ENCODE measurements around the gene BCL6. TPM values are rescaled to one million over a fixed set of nuclear protein-coding genes. Genes with fewer than 3 reads are reported as not detected.

Gene BCL6
- total and polyA plus RNA-seq, 2 experiments from 2014 or later = 32.0 to 46.5 TPM

DNA sequence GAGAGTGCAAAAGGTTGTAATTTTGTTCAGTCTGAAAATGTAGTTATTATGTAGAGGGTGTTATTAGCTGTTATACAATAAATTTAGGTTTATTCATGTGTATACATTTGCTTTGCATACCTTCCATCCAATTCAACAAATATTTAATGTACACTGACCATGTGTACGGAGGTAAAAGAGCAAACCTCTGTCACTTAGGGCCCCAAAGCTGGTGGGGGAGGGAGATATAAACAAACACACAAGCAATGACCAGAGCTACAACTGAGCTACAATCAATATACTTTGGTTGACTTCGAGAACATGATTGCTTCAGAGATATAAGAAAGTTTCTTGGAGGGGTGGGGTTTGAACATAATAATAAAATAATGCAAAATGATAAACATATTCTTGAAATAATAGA is 17.5 kb upstream of the BCL6 start:
- Histone ChIP-seq H3K9me3 (ENCODE audit: low read depth) (no peaks in the 10 kb centered on the region), H3K27me3 (no peaks in the 10 kb centered on the region), H3K4me1 (ENCODE audit: insufficient read depth) (peaks cover 7% of the 10 kb centered on the region), H4K20me1 (ENCODE audit: insufficient read depth, poor library complexity, severe bottlenecking) (no peaks in the 10 kb centered on the region), H3K79me2 (no peaks in the 10 kb centered on the region), H3K4me3 (no peak overlapping the region), H3K27ac (no peak overlapping the region), H3K36me3 (replicated peaks; ENCODE audit: insufficient read depth, low read depth) (no peaks in the 10 kb centered on the region), H2AFZ (no peak overlapping the region), H3K9me2 (replicated peaks; ENCODE audit: insufficient read depth) (no peaks in the 10 kb centered on the region), H3K4me2 (no peak overlapping the region)
- no peak for DNase-seq (ENCODE audit: low spot score)
- 57% methylated on average over 2 of the region's 2 CpGs for WGBS (ENCODE audit: low lambda C conversion rate, missing lambda C conversion rate)
- no peak for TF ChIP-seq EZH2 (IDR thresholded peaks at IDR 0.05; ENCODE audit: borderline replicate concordance)
- TF ChIP-seq, protein P1, sequence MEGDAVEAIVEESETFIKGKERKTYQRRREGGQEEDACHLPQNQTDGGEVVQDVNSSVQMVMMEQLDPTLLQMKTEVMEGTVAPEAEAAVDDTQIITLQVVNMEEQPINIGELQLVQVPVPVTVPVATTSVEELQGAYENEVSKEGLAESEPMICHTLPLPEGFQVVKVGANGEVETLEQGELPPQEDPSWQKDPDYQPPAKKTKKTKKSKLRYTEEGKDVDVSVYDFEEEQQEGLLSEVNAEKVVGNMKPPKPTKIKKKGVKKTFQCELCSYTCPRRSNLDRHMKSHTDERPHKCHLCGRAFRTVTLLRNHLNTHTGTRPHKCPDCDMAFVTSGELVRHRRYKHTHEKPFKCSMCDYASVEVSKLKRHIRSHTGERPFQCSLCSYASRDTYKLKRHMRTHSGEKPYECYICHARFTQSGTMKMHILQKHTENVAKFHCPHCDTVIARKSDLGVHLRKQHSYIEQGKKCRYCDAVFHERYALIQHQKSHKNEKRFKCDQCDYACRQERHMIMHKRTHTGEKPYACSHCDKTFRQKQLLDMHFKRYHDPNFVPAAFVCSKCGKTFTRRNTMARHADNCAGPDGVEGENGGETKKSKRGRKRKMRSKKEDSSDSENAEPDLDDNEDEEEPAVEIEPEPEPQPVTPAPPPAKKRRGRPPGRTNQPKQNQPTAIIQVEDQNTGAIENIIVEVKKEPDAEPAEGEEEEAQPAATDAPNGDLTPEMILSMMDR (IDR thresholded peaks at IDR 0.05; ENCODE audit: poor library complexity) = no peak

DNA sequence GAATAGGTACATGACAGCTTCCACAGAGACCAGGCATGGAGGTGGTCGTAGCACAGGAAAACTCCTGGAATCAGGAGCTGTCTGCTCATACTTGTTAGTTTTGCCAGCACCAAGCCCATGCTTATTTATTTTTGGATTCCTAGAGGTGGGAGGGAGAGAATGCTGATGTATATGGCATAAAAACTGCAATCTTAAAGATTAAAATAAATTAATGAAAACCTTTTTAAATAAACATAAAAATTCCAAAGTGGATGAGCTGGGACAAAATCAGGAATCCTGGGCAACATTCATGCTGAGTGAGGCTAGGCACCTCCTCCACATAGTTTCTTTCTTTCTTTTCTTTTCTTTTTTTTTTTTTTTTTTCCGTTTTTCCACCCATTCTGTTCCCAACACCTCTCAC is 14.3 kb upstream of the BCL6 start:
- Histone ChIP-seq H2AFZ (no peak overlapping the region), H4K20me1 (ENCODE audit: insufficient read depth, poor library complexity, severe bottlenecking) (no peaks in the 10 kb centered on the region), H3K36me3 (replicated peaks; ENCODE audit: insufficient read depth, low read depth) (no peaks in the 10 kb centered on the region), H3K79me2 (no peaks in the 10 kb centered on the region), H3K27me3 (no peaks in the 10 kb centered on the region), H3K27ac (no peak overlapping the region), H3K4me3 (no peak overlapping the region), H3K9me2 (replicated peaks; ENCODE audit: insufficient read depth) (no peaks in the 10 kb centered on the region), H3K4me2 (no peak overlapping the region), H3K9me3 (ENCODE audit: low read depth) (no peaks in the 10 kb centered on the region), H3K4me1 (ENCODE audit: insufficient read depth) (peaks cover 7% of the 10 kb centered on the region)
- TF ChIP-seq EZH2phosphoT487 (IDR thresholded peaks at IDR 0.05; ENCODE audit: low read depth, severe bottlenecking, unreplicated experiment) = no peak
- TF ChIP-seq EZH2 (IDR thresholded peaks at IDR 0.05; ENCODE audit: borderline replicate concordance) = no peak
- TF ChIP-seq, protein P1 (IDR thresholded peaks at IDR 0.05; ENCODE audit: poor library complexity) = no peak
- 82% methylated on average over 2 of the region's 2 CpGs for WGBS (ENCODE audit: low lambda C conversion rate, missing lambda C conversion rate)
- DNase-seq (ENCODE audit: low spot score) = no peak

DNA sequence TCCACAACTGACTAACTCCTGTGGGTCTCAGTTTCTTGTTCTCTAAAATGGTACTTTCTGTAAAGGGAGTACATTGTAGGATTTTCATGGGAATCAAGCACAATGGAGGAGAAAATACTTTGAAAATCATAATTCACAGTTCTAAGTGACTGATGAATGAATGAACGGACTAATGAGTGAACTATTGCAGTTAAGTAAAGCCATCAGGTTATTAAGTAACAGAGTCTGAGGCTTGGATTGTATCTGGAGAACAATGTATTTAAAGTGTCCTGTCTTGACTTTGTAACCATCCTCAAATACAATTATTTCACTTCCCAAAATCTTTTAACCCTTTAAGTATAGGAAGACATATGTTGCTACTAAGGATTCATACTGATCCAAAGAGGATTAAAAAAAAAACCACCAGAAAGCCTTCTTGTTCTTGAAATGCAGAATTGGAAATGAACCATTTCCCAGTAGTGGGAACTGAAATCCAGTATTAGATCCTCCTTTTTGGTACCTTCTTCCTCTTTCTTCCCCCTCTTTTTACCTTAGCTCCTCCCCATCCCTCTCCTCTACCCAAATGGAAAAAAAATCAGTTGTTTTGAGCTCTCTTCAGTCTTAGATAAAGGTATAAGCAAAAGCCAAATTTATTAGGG is 13.2 kb upstream of the BCL6 start:
- Histone ChIP-seq H3K9me3 (ENCODE audit: low read depth) (no peaks in the 10 kb centered on the region), H3K4me2 (peak overlapping the region; percentile 37), H4K20me1 (ENCODE audit: insufficient read depth, poor library complexity, severe bottlenecking) (no peaks in the 10 kb centered on the region), H3K4me3 (no peak overlapping the region), H3K9me2 (replicated peaks; ENCODE audit: insufficient read depth) (no peaks in the 10 kb centered on the region), H2AFZ (no peak overlapping the region), H3K4me1 (ENCODE audit: insufficient read depth) (peaks cover 7% of the 10 kb centered on the region), H3K27me3 (no peaks in the 10 kb centered on the region), H3K36me3 (replicated peaks; ENCODE audit: insufficient read depth, low read depth) (no peaks in the 10 kb centered on the region), H3K27ac (no peak overlapping the region), H3K79me2 (no peaks in the 10 kb centered on the region)
- TF ChIP-seq EZH2phosphoT487 (IDR thresholded peaks at IDR 0.05; ENCODE audit: low read depth, severe bottlenecking, unreplicated experiment) (no peak), EZH2 (IDR thresholded peaks at IDR 0.05; ENCODE audit: borderline replicate concordance) (no peak)
- TF ChIP-seq, protein P1 (IDR thresholded peaks at IDR 0.05; ENCODE audit: poor library complexity) = no peak
- WGBS (ENCODE audit: low lambda C conversion rate, missing lambda C conversion rate) = 59% methylated on average over 1 of the region's 1 CpG
- no peak for DNase-seq (ENCODE audit: low spot score)

Data from hepatocyte (in vitro differentiated cells).